ENCODE measurements around the gene OASL.

GRCh38 chr12:120990487-120991055 is 48.5 kb downstream of the OASL start:
- TF ChIP-seq POLR2AphosphoS5 (IDR thresholded peaks at IDR 0.05; ENCODE audit: borderline replicate concordance, low read depth, low read length) (no peak), EZH2 (IDR thresholded peaks at IDR 0.05) (no peak), FOXP2 (optimal IDR thresholded peaks at IDR 0.05; ENCODE audit: control extremely low read depth, extremely low read length, insufficient read depth) (no peak)
